GM12872 (cell line): Measurements from ENCODE around the gene ACSS1.

Experiments
- CTCF ChIP-seq: IDR thresholded peaks from 3 replicates; pipeline ENCODE4 v1.5.1; 2011; ENCODE audit warnings: low read depth, mild to moderate bottlenecking, low read length, moderate library complexity; ENCODE audit not compliant: insufficient read depth

ACSS1 gene

GRCh38 chr20:25058051-25058846 lies at the start of gene ACSS1:
Gene ACSS1, minus strand, starts transcription at chr20:25058139. Its CDS starts 37 bp downstream, at chr20:25058102.
- no peak for TF ChIP-seq CTCF

- no peak for TF ChIP-seq CTCF
Measured at GRCh38 chr20:25103526-25103925, 45.6 kb upstream of the ACSS1 start.

GRCh38 chr20:25100914-25101313 lies 43.0 kb upstream of the ACSS1 start:
- no peak for TF ChIP-seq CTCF

- TF ChIP-seq CTCF = no peak
Measured at GRCh38 chr20:25099601-25100140, 41.7 kb upstream of the ACSS1 start.

GRCh38 chr20:25097498-25097897 lies 39.6 kb upstream of the ACSS1 start:
- TF ChIP-seq CTCF = no peak

GRCh38 chr20:25090492-25091429 lies 32.8 kb upstream of the ACSS1 start:
- no peak for TF ChIP-seq CTCF

GRCh38 chr20:25089662-25090061 lies 31.7 kb upstream of the ACSS1 start:
- TF ChIP-seq CTCF = no peak
